Chondrocyte (in vitro differentiated cells): ENCODE results near the gene SLC35E4. TPM values are rescaled to one million over a fixed set of nuclear protein-coding genes. Genes with fewer than 3 reads are reported as not detected.

ENCODE experiments used
- DNase-seq: peaks from one replicate; pipeline ENCODE4 v3.0.0; 2021; ENCODE audit warnings: mixed read lengths, low spot score
- H3K27ac Mint-ChIP-seq: one replicate; pipeline ENCODE4 v1.8.0; 2021; ENCODE audit warnings: mild to moderate bottlenecking, moderate library complexity, mixed read lengths; ENCODE audit not compliant: unreplicated experiment
- H3K27me3 Mint-ChIP-seq: 2 replicates; pipeline ENCODE4 v1.8.0; 2021; ENCODE audit warnings: low read depth, mixed read lengths
- H3K36me3 Mint-ChIP-seq: 2 replicates; pipeline ENCODE4 v1.8.0; 2021; ENCODE audit warnings: low read depth, mixed read lengths
- H3K4me1 Mint-ChIP-seq: 2 replicates; pipeline ENCODE4 v1.8.0; 2021; ENCODE audit warnings: low read depth, mild to moderate bottlenecking, mixed read lengths
- H3K4me3 Mint-ChIP-seq: one replicate; pipeline ENCODE4 v1.8.0; 2021; ENCODE audit warnings: mild to moderate bottlenecking, moderate library complexity, mixed read lengths; ENCODE audit not compliant: unreplicated experiment
- H3K9me3 Mint-ChIP-seq: 2 replicates; pipeline ENCODE4 v1.8.0; 2021; ENCODE audit warnings: low read depth, mixed read lengths
- total RNA-seq: library from RNA; stranded (reverse); gene quantifications from 3 replicates; pipeline ENCODE4 v1.2.1, GENCODE V29; 2021
- TF ChIP-seq, protein P1 (sequence below): fragments of 200-600 bp; sonication (generic); IDR thresholded peaks from 2 replicates; pipeline ENCODE4 v1.5.0; 2021; ENCODE audit warnings: antibody characterized with exemption, mild to moderate bottlenecking, moderate library complexity

SLC35E4 gene
- total RNA-seq, 1 donor from 2014 or later = 7.6 TPM

DNA sequence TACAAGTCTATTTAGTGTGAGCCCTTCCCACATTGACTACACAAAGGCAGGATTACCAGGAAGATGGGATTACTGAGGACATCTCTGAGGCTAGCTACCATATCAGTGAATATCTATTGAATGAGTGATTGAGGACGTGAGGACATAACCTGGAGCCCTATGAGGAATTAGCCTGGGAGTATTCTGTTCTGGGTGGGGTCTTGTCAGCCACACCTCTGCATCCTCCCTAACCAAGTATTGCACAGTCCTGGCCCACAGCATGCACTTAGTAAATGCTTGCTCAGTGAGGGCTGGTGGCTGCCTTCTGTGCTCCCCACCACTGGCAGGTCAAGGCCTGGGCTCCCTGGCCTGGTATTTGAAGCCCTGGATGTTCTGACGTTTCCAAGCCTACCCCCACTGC is 17.3 kb downstream of the SLC35E4 start:
- Mint-ChIP-seq H3K27ac (no peak overlapping the region), H3K9me3 (no peaks in the 10 kb centered on the region), H3K36me3 (no peaks in the 10 kb centered on the region), H3K4me1 (peaks cover 4% of the 10 kb centered on the region), H3K4me3 (no peak overlapping the region), H3K27me3 (no peaks in the 10 kb centered on the region)
- DNase-seq = no peak
- TF ChIP-seq, protein P1, sequence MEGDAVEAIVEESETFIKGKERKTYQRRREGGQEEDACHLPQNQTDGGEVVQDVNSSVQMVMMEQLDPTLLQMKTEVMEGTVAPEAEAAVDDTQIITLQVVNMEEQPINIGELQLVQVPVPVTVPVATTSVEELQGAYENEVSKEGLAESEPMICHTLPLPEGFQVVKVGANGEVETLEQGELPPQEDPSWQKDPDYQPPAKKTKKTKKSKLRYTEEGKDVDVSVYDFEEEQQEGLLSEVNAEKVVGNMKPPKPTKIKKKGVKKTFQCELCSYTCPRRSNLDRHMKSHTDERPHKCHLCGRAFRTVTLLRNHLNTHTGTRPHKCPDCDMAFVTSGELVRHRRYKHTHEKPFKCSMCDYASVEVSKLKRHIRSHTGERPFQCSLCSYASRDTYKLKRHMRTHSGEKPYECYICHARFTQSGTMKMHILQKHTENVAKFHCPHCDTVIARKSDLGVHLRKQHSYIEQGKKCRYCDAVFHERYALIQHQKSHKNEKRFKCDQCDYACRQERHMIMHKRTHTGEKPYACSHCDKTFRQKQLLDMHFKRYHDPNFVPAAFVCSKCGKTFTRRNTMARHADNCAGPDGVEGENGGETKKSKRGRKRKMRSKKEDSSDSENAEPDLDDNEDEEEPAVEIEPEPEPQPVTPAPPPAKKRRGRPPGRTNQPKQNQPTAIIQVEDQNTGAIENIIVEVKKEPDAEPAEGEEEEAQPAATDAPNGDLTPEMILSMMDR = no peak

DNA sequence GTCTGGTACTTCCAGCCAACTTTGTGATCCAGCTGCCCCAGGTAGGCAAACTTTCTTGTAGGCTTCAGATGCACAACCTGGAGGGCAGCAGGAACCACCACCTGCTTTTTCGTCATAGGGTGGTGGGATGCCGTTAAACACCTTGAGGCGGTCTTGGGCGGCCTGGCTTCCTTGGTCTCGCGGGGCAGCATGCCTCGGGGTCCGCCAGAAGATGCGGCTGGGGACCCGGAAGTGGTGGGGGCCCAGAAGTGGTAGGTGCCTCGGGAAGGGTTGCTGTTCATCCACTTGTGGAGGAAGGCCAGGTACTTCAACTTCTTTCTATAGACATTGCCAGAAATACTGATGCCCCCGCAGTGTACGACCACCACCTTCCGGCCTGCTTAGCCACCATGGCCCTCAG is 18.8 kb downstream of the SLC35E4 start:
- Mint-ChIP-seq H3K9me3 (no peaks in the 10 kb centered on the region), H3K27ac (no peak overlapping the region), H3K4me1 (no peaks in the 10 kb centered on the region), H3K4me3 (no peak overlapping the region), H3K36me3 (no peaks in the 10 kb centered on the region), H3K27me3 (no peaks in the 10 kb centered on the region)
- TF ChIP-seq, protein P1 = no peak
- DNase-seq = no peak

DNA sequence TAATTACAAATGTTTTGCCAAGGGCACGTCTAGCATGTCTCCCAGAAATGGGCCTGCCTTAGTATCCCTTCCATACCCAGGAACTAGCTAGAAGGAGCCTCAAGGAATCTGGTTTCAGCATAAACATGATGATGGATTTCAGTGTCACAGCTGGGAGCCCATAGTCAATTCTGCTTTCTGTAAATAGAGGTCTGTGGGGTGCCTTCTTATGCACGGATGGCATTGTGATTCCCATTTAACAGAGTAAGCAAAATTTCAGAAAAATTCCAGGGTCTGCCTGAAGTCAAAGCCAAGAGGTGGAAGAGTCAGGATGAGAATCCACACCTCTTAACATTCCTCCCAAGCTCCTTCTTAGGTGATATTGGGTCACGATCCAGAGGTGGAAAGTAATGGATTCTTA is 20.0 kb downstream of the SLC35E4 start:
- H3K27me3 Mint-ChIP-seq = no peaks in the 10 kb centered on the region
- H3K36me3 Mint-ChIP-seq = peaks cover 1% of the 10 kb centered on the region
- no peak for DNase-seq
- H3K9me3 Mint-ChIP-seq = no peaks in the 10 kb centered on the region
- no peak overlapping the region for H3K4me3 Mint-ChIP-seq
- H3K4me1 Mint-ChIP-seq = peaks cover 5% of the 10 kb centered on the region
- no peak overlapping the region for H3K27ac Mint-ChIP-seq
- TF ChIP-seq, protein P1 = no peak

DNA sequence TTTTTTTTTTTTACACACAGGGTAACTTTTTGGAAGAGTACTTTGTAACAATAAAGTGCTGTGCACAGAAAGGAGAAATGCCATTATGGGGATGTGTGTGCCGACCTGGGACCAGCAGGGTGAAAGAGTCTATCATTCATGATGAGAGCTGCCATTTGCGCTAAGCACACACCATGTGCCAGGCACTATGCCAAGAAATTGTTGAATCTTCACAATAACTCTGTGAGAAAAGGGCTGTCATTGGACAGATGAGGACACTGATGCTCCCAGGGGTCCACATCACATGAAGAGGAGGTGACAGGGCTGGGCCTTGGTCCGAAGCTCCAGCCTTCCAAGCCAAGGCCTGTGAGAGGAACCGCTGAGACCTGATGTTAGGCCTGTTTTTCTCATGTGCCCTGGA is 26.5 kb downstream of the SLC35E4 start:
- H3K27me3 Mint-ChIP-seq = no peaks in the 10 kb centered on the region
- H3K9me3 Mint-ChIP-seq = no peaks in the 10 kb centered on the region

DNA sequence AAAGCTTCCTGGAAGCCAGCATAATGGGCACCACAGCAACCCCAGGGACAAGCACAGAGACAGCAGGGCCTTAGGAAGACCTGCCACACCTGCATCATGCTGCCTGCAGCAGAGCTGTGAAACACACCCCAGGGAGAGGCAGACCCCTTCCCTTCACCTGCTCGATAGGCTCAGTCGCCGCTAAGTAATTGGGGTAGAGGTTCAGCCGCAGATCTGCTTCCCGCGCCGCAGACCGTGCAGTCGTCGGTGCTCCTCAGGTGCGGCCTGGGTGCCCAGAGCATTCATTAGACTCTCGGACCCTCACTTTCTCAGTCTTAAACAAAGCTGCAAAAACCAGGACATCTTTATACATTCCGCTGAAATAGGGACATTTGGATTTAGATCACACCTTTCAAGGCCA is 29.2 kb downstream of the SLC35E4 start:
- Mint-ChIP-seq H3K27ac (no peak overlapping the region), H3K4me3 (no peak overlapping the region), H3K4me1 (peaks cover 16% of the 10 kb centered on the region), H3K36me3 (peaks cover 11% of the 10 kb centered on the region), H3K27me3 (no peaks in the 10 kb centered on the region), H3K9me3 (no peaks in the 10 kb centered on the region)
- TF ChIP-seq, protein P1 = no peak
- DNase-seq = no peak

More for the DNA sequence above, 26.5 kb downstream of the SLC35E4 start:
- Mint-ChIP-seq H3K4me1 (peaks cover 11% of the 10 kb centered on the region), H3K36me3 (peaks cover 12% of the 10 kb centered on the region), H3K27ac (no peak overlapping the region), H3K4me3 (no peak overlapping the region)
- DNase-seq = no peak
- TF ChIP-seq, protein P1 = no peak
